Activated T-cell treated with anti-CD3 and anti-CD28 coated beads for 1 hour (primary cell): ENCODE measurements around the gene NLGN4Y.

Experiments
- DNase-seq: peaks from one replicate; pipeline ENCODE4 v3.0.0-alpha.2; 2020; ENCODE audit warnings: low read depth

The NLGN4Y gene

GRCh38 chrY:14524272-14525231 lies at the start of gene NLGN4Y:
Gene NLGN4Y, plus strand, starts transcription at chrY:14524529. Its CDS starts 97,591 bp downstream, at chrY:14622120.
- DNase-seq = no peak

GRCh38 chrY:14485935-14486334 lies 38.4 kb upstream of the NLGN4Y start:
- no peak for DNase-seq

- DNase-seq = no peak
Measured at GRCh38 chrY:14490226-14490625, 34.1 kb upstream of the NLGN4Y start.

- DNase-seq = no peak
Measured at GRCh38 chrY:14498071-14498470, 26.3 kb upstream of the NLGN4Y start.

- no peak for DNase-seq
Measured at GRCh38 chrY:14504592-14504991, 19.7 kb upstream of the NLGN4Y start.

GRCh38 chrY:14522379-14522950 lies 1.9 kb upstream of the NLGN4Y start:
- DNase-seq = no peak

GRCh38 chrY:14523491-14524271 lies 648 bp upstream of the NLGN4Y start:
- DNase-seq = no peak

- no peak for DNase-seq
Measured at GRCh38 chrY:14525315-14525714, 986 bp downstream of the NLGN4Y start.

- no peak for DNase-seq
Measured at GRCh38 chrY:14528361-14528760, 4.0 kb downstream of the NLGN4Y start.

- no peak for DNase-seq
Measured at GRCh38 chrY:14536703-14537102, 12.4 kb downstream of the NLGN4Y start.

GRCh38 chrY:14543506-14543905 lies 19.2 kb downstream of the NLGN4Y start:
- DNase-seq = no peak

GRCh38 chrY:14581294-14581693 lies 57.0 kb downstream of the NLGN4Y start:
- no peak for DNase-seq

- DNase-seq = no peak
Measured at GRCh38 chrY:14586725-14587124, 62.4 kb downstream of the NLGN4Y start.

GRCh38 chrY:14601372-14601771 lies 77.0 kb downstream of the NLGN4Y start:
- no peak for DNase-seq

GRCh38 chrY:14617625-14618024 lies 93.3 kb downstream of the NLGN4Y start:
- no peak for DNase-seq

- DNase-seq = no peak
Measured at GRCh38 chrY:14618513-14618912, 94.2 kb downstream of the NLGN4Y start.

GRCh38 chrY:14628208-14628607 lies 103.9 kb downstream of the NLGN4Y start:
- DNase-seq = no peak

- no peak for DNase-seq
Measured at GRCh38 chrY:14631676-14632075, 107.3 kb downstream of the NLGN4Y start.

GRCh38 chrY:14633718-14634117 lies 109.4 kb downstream of the NLGN4Y start:
- no peak for DNase-seq

GRCh38 chrY:14634954-14635353 lies 110.6 kb downstream of the NLGN4Y start:
- no peak for DNase-seq

- DNase-seq = no peak
Measured at GRCh38 chrY:14637551-14637950, 113.2 kb downstream of the NLGN4Y start.

GRCh38 chrY:14641853-14642252 lies 117.5 kb downstream of the NLGN4Y start:
- no peak for DNase-seq
